ENCODE data around the gene RHBDF1.

The RHBDF1 gene

GRCh38 chr16:67884-68789 lies 4.3 kb downstream of the RHBDF1 start:
- Histone ChIP-seq H3K27ac (replicated peaks) (no peak overlapping the region), H3K4me3 (replicated peaks; ENCODE audit: insufficient read depth, low read length) (no peak overlapping the region), H3K27me3 (ENCODE audit: insufficient read depth, poor library complexity, severe bottlenecking) (peaks cover 18% of the 10 kb centered on the region)
- no peak for TF ChIP-seq POLR2AphosphoS5 (IDR thresholded peaks at IDR 0.05; ENCODE audit: low read depth)
- no peak for DNase-seq (ENCODE audit: low read depth in 1 of 2, low spot score in 1 of 2)

- Histone ChIP-seq H3K4me3 (replicated peaks; ENCODE audit: insufficient read depth, low read length) (no peak overlapping the region), H3K27ac (replicated peaks) (no peak overlapping the region), H3K27me3 (ENCODE audit: insufficient read depth, poor library complexity, severe bottlenecking) (peaks cover 12% of the 10 kb centered on the region)
- DNase-seq (ENCODE audit: low read depth in 1 of 2, low spot score in 1 of 2): no peak
- TF ChIP-seq GABPA (IDR thresholded peaks at IDR 0.05; ENCODE audit: low read depth): no peak
- no peak for TF ChIP-seq POLR2AphosphoS5 (IDR thresholded peaks at IDR 0.05; ENCODE audit: low read depth)
- no peak for TF ChIP-seq REST (IDR thresholded peaks at IDR 0.05; ENCODE audit: insufficient replicate concordance, low read depth)
- TF ChIP-seq, protein P1, sequence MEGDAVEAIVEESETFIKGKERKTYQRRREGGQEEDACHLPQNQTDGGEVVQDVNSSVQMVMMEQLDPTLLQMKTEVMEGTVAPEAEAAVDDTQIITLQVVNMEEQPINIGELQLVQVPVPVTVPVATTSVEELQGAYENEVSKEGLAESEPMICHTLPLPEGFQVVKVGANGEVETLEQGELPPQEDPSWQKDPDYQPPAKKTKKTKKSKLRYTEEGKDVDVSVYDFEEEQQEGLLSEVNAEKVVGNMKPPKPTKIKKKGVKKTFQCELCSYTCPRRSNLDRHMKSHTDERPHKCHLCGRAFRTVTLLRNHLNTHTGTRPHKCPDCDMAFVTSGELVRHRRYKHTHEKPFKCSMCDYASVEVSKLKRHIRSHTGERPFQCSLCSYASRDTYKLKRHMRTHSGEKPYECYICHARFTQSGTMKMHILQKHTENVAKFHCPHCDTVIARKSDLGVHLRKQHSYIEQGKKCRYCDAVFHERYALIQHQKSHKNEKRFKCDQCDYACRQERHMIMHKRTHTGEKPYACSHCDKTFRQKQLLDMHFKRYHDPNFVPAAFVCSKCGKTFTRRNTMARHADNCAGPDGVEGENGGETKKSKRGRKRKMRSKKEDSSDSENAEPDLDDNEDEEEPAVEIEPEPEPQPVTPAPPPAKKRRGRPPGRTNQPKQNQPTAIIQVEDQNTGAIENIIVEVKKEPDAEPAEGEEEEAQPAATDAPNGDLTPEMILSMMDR (IDR thresholded peaks at IDR 0.05; ENCODE audit: insufficient read depth, low read length): no peak
Measured at GRCh38 chr16:67183-67791, 5.1 kb downstream of the RHBDF1 start.

DNA sequence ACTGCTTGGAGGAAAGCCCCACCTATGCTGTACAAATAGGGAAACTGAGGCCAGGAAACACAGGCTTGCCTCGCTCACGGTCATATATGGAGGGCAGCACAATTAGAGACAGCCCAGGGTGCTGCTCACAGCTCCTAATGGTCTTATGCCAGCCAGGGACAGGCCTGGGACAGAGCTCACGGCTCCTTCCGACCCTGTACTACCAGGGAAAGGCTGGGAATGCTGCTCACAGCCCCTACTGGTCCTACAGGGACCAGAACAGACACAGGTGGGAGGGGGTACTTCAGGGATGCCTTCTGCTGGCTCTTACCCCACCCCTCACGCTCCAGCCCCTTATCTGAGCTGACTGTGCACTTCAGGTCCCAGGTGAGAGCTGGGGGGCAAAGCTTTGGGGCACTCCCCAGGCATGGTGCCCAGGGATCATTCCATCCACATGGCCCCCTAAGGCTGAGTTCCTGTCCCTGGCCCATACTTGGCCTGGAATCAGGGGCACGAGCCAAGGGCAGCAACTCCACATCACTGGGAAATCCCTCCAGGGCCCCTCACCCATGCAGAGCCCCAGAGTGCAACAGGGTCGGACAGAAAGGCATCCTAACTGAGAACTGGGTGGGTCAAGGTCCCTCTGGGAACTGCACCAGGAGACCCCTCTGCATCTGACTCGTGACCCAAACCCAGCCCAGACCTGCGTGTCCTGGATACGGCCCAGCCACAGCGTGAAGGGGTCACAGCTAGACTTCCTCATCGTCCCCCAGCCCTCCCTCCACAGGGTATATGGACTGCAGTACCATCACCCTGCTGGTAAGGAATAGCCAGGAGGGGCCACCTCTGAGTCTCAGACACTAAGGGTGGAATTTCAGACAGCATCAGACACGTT lies 5.9 kb downstream of the RHBDF1 start:
- Histone ChIP-seq H3K27me3 (ENCODE audit: insufficient read depth, poor library complexity, severe bottlenecking) (peaks cover 7% of the 10 kb centered on the region), H3K4me3 (replicated peaks; ENCODE audit: insufficient read depth, low read length) (no peak overlapping the region), H3K27ac (replicated peaks) (no peak overlapping the region)
- no peak for TF ChIP-seq REST (IDR thresholded peaks at IDR 0.05; ENCODE audit: insufficient replicate concordance, low read depth)
- TF ChIP-seq, protein P1 (IDR thresholded peaks at IDR 0.05; ENCODE audit: insufficient read depth, low read length): no peak
- TF ChIP-seq SPI1 (IDR thresholded peaks at IDR 0.05; ENCODE audit: borderline replicate concordance, low read depth): no peak
- no peak for TF ChIP-seq POLR2AphosphoS5 (IDR thresholded peaks at IDR 0.05; ENCODE audit: low read depth)
- no peak for TF ChIP-seq GABPA (IDR thresholded peaks at IDR 0.05; ENCODE audit: low read depth)
- no peak for DNase-seq (ENCODE audit: low read depth in 1 of 2, low spot score in 1 of 2)

GRCh38 chr16:65745-66144 lies 6.7 kb downstream of the RHBDF1 start:
- Histone ChIP-seq H3K4me3 (replicated peaks; ENCODE audit: insufficient read depth, low read length) (no peak overlapping the region), H3K27ac (replicated peaks) (no peak overlapping the region), H3K27me3 (ENCODE audit: insufficient read depth, poor library complexity, severe bottlenecking) (no peaks in the 10 kb centered on the region)
- DNase-seq (ENCODE audit: low read depth in 1 of 2, low spot score in 1 of 2): peak in 1 of 2 experiments; percentile 86
- TF ChIP-seq, protein P1 (IDR thresholded peaks at IDR 0.05; ENCODE audit: insufficient read depth, low read length): peak; percentile 96
- no peak for TF ChIP-seq SPI1 (IDR thresholded peaks at IDR 0.05; ENCODE audit: borderline replicate concordance, low read depth)
